OCI-LY1 (cell line): ENCODE measurements around the gene VTCN1.

Experiments used
- H2AFZ ChIP-seq: fragments of 200-600 bp; sonication (generic), shearing (Covaris generic); 2 replicates; pipeline ENCODE4 v1.6.0; 2014; ENCODE audit warnings: antibody characterized with exemption, mild to moderate bottlenecking, low read length
- H3F3A ChIP-seq: fragments of 200-600 bp; sonication (generic), shearing (Covaris generic); 2 replicates; pipeline ENCODE4 v1.6.0; 2014; ENCODE audit warnings: mild to moderate bottlenecking, antibody characterized with exemption, low read length, moderate library complexity; ENCODE audit not compliant: insufficient read depth
- H3K27ac ChIP-seq: fragments of 200-600 bp; sonication (generic); 2 replicates; pipeline ENCODE4 v1.5.1; 2014; ENCODE audit warnings: low read length, mixed run types, mild to moderate bottlenecking, low read depth; ENCODE audit not compliant: poor library complexity, severe bottlenecking
- H3K27me3 ChIP-seq: fragments of 200-600 bp; sonication (generic); 2 replicates; pipeline ENCODE4 v1.6.0; 2014; ENCODE audit warnings: antibody characterized with exemption, mild to moderate bottlenecking, low read length, moderate library complexity; ENCODE audit not compliant: insufficient read depth
- H3K36me3 ChIP-seq: fragments of 200-600 bp; sonication (generic); 2 replicates; pipeline ENCODE4 v1.6.1; 2014; ENCODE audit warnings: mild to moderate bottlenecking, antibody characterized with exemption, low read length, moderate library complexity, mixed read lengths; ENCODE audit not compliant: insufficient read depth
- H3K4me1 ChIP-seq: fragments of 200-600 bp; sonication (generic); 2 replicates; pipeline ENCODE4 v1.5.1; 2014; ENCODE audit warnings: mild to moderate bottlenecking, low read length, moderate library complexity; ENCODE audit not compliant: insufficient read depth, severe bottlenecking
- H3K4me2 ChIP-seq: fragments of 200-600 bp; sonication (generic), shearing (Covaris generic); 2 replicates; pipeline ENCODE4 v1.6.1; 2014; ENCODE audit warnings: low read length
- H3K4me3 ChIP-seq: fragments of 200-600 bp; sonication (generic); 2 replicates; pipeline ENCODE4 v1.5.1; 2014; ENCODE audit warnings: low read length, low read depth, mild to moderate bottlenecking, mixed read lengths; ENCODE audit not compliant: poor library complexity, severe bottlenecking
- H3K79me2 ChIP-seq: fragments of 200-600 bp; shearing (Covaris generic); 2 replicates; pipeline ENCODE4 v1.6.1; 2016; ENCODE audit warnings: mixed run types, low read length, mixed read lengths; ENCODE audit not compliant: insufficient read depth
- H3K9ac ChIP-seq: fragments of 200-600 bp; sonication (generic), shearing (Covaris generic); 2 replicates; pipeline ENCODE4 v1.6.1; 2014; ENCODE audit warnings: mild to moderate bottlenecking, low read length, mixed read lengths
- H3K9me2 ChIP-seq: fragments of 200-600 bp; sonication (generic), shearing (Covaris generic); 2 replicates; pipeline ENCODE4 v1.6.1; 2014; ENCODE audit warnings: low read depth, mild to moderate bottlenecking, low read length, mixed read lengths
- H3K9me3 ChIP-seq: fragments of 200-600 bp; shearing (Covaris generic); 2 replicates; pipeline ENCODE4 v1.6.1; 2014; ENCODE audit warnings: low read length, mixed read lengths
- H4K20me1 ChIP-seq: fragments of 200-600 bp; sonication (generic), shearing (Covaris generic); 2 replicates; pipeline ENCODE4 v1.6.0; 2016; ENCODE audit warnings: mild to moderate bottlenecking, low read length; ENCODE audit not compliant: insufficient read depth
- CTCF ChIP-seq: fragments of 200-600 bp; sonication (generic), shearing (Covaris generic); IDR thresholded peaks from 2 replicates; pipeline ENCODE4 v1.5.1; 2017; ENCODE audit warnings: mild to moderate bottlenecking, antibody characterized with exemption, low read length, moderate library complexity, mixed read lengths
- EZH2 ChIP-seq: fragments of 200-600 bp; sonication (generic), shearing (Covaris generic); IDR thresholded peaks from 2 replicates; pipeline ENCODE4 v1.8.0; 2017; ENCODE audit warnings: borderline replicate concordance, mixed run types, mild to moderate bottlenecking, antibody characterized with exemption, low read length, moderate library complexity, mixed read lengths

The VTCN1 gene

GRCh38 chr1:117209094-117209493 lies 1.6 kb downstream of the VTCN1 start:
- no peak overlapping the region for H3K9ac ChIP-seq
- no peaks in the 10 kb centered on the region for H3K9me3 ChIP-seq
- no peak overlapping the region for H3K27ac ChIP-seq
- H3K4me3 ChIP-seq, result no peak overlapping the region
- H3K9me2 ChIP-seq, result no peaks in the 10 kb centered on the region
- no peaks in the 10 kb centered on the region for H3K27me3 ChIP-seq
- no peaks in the 10 kb centered on the region for H3K79me2 ChIP-seq
- TF ChIP-seq CTCF (no peak), EZH2 (no peak)
- no peaks in the 10 kb centered on the region for H4K20me1 ChIP-seq
- H3K36me3 ChIP-seq, result no peaks in the 10 kb centered on the region
- H3F3A ChIP-seq, result no peaks in the 10 kb centered on the region
- no peak overlapping the region for H3K4me2 ChIP-seq
- H3K4me1 ChIP-seq, result no peaks in the 10 kb centered on the region
- H2AFZ ChIP-seq, result no peak overlapping the region

GRCh38 chr1:117208580-117208979 lies 2.1 kb downstream of the VTCN1 start:
- no peak overlapping the region for H3K4me3 ChIP-seq

GRCh38 chr1:117205368-117205767 lies 5.4 kb downstream of the VTCN1 start:
- H3K9me3 ChIP-seq, result no peaks in the 10 kb centered on the region
- H3K4me1 ChIP-seq, result no peaks in the 10 kb centered on the region
- H3K9ac ChIP-seq, result no peak overlapping the region
- H4K20me1 ChIP-seq, result no peaks in the 10 kb centered on the region
- H3K27me3 ChIP-seq, result no peaks in the 10 kb centered on the region
- H3K27ac ChIP-seq, result no peak overlapping the region
- H3K9me2 ChIP-seq, result no peaks in the 10 kb centered on the region
- no peaks in the 10 kb centered on the region for H3K36me3 ChIP-seq
- no peak overlapping the region for H3K4me3 ChIP-seq
- no peak overlapping the region for H3K4me2 ChIP-seq
- no peak overlapping the region for H2AFZ ChIP-seq
- TF ChIP-seq CTCF (no peak), EZH2 (no peak)
- no peaks in the 10 kb centered on the region for H3K79me2 ChIP-seq
- no peaks in the 10 kb centered on the region for H3F3A ChIP-seq

More at GRCh38 chr1:117208580-117208979, 2.1 kb downstream of the VTCN1 start:
- no peak overlapping the region for H2AFZ ChIP-seq
- no peak overlapping the region for H3K27ac ChIP-seq
- no peaks in the 10 kb centered on the region for H3K27me3 ChIP-seq
- H3K79me2 ChIP-seq, result no peaks in the 10 kb centered on the region
- no peaks in the 10 kb centered on the region for H3K9me3 ChIP-seq
- H3F3A ChIP-seq, result no peaks in the 10 kb centered on the region
- H3K9me2 ChIP-seq, result no peaks in the 10 kb centered on the region
- H3K4me1 ChIP-seq, result no peaks in the 10 kb centered on the region
- no peaks in the 10 kb centered on the region for H4K20me1 ChIP-seq
- no peak for TF ChIP-seq EZH2
- TF ChIP-seq CTCF, result no peak
- no peaks in the 10 kb centered on the region for H3K36me3 ChIP-seq
- no peak overlapping the region for H3K9ac ChIP-seq
- no peak overlapping the region for H3K4me2 ChIP-seq
